GM08714 (cell line): ENCODE measurements around the gene ZMPSTE24.

Source experiments
- H3K4me3 ChIP-seq: fragments of 200-500 bp; sonication (Bioruptor generic); 2 replicates; pipeline ENCODE4 v1.5.1; 2014; ENCODE audit warnings: mild to moderate bottlenecking, low read length, inconsistent platforms
- ZNF274 ChIP-seq: IDR thresholded peaks from 2 replicates; pipeline ENCODE4 v1.6.1; 2012; ENCODE audit warnings: mild to moderate bottlenecking, low read depth, low read length

Gene ZMPSTE24

GRCh38 chr1:40272653-40273213, 14.7 kb downstream of the ZMPSTE24 start:
- H3K4me3 ChIP-seq: no peak overlapping the region
- no peak for TF ChIP-seq ZNF274

- no peak overlapping the region for H3K4me3 ChIP-seq
- no peak for TF ChIP-seq ZNF274
Measured at GRCh38 chr1:40273547-40274166, 15.6 kb downstream of the ZMPSTE24 start.

DNA sequence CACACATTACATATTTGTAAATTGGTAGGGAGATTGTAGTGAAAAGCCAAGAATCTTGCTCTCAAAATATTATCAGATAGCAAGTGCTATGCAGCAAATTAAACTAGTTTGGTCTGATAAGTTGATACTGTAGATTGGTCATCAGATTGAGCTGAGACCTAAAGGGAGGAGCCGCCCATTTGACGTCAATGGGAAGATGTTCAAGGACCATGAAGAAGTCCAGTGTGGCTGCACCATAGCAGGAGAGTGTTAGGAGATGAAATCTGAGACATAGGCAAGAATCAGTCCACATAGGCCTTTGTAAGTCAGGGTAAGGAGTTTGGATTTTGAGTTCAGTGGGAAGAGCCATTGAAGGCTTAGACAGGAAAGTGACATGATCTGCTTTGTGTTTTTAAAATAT, 16.3 kb downstream of the ZMPSTE24 start:
- TF ChIP-seq ZNF274: no peak
- H3K4me3 ChIP-seq: no peak overlapping the region

- no peak for TF ChIP-seq ZNF274
- H3K4me3 ChIP-seq: no peak overlapping the region
Measured at GRCh38 chr1:40276122-40276521, 18.1 kb downstream of the ZMPSTE24 start.

- H3K4me3 ChIP-seq: no peak overlapping the region
- TF ChIP-seq ZNF274: no peak
Measured at GRCh38 chr1:40281853-40282252, 23.8 kb downstream of the ZMPSTE24 start.

- no peak for TF ChIP-seq ZNF274
Measured at GRCh38 chr1:40291293-40291692, 33.3 kb downstream of the ZMPSTE24 start.

DNA sequence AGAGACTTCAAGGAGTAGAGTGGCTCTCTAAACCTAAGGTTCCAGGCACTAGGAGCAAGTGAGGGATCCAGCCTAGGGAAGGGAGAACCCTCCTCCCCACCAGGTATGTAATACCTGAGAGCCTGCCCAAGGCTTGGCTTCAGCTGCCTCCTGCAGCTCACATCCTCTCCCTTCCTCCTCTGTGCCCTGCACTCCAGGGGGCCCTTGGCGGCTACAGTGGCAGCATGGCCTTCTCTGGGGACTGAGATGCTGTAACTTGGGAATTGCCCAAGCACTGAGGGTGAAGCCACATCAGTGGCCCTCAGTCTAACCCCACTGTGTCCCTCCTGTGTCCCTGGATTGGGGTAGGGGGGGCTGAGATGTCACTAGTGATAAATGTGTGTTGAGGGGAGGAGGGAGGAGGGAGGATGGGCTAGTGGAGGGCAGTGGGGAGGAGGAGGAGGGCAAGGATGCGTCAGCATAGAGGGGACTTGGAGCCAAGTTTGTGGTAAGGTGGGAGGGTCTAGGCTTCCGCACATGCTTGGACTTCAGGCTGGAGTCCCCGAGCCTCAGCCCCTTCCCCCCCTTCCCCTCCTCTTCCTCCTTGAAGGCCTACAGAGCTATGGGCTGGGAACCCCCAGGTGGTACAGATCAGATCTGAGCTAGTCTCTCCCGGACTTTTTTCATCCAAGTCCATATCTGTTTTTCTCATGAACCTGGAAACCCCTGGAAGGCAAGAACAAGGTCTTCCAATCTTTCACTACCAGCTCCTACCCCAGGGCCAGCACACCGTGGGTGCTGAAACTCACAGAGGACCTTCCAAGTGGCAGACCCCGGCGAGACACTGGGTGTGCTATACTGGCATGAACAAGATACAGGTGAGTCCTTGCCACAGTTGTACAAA, 41.6 kb downstream of the ZMPSTE24 start:
- TF ChIP-seq ZNF274: no peak
- no peak overlapping the region for H3K4me3 ChIP-seq

More at GRCh38 chr1:40291293-40291692, 33.3 kb downstream of the ZMPSTE24 start:
- no peak overlapping the region for H3K4me3 ChIP-seq

DNA sequence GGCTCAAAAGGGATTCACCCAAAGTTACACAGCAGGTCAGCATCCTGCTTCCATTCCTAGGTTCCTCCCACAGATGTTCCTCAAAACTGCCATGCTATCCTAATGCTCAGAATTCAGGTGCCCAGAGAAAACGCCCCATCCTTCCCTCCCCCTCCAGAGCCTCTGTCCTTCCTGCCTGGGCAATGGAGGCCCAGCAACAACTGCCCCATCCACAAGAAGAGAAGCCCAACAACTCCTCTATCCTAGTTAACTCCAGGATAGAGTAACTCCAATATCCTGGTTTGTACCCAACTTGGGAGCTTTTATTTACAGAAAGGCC, 42.2 kb downstream of the ZMPSTE24 start:
- H3K4me3 ChIP-seq: no peak overlapping the region
- no peak for TF ChIP-seq ZNF274

- TF ChIP-seq ZNF274: no peak
- H3K4me3 ChIP-seq: no peak overlapping the region
Measured at GRCh38 chr1:40300651-40301050, 42.6 kb downstream of the ZMPSTE24 start.

DNA sequence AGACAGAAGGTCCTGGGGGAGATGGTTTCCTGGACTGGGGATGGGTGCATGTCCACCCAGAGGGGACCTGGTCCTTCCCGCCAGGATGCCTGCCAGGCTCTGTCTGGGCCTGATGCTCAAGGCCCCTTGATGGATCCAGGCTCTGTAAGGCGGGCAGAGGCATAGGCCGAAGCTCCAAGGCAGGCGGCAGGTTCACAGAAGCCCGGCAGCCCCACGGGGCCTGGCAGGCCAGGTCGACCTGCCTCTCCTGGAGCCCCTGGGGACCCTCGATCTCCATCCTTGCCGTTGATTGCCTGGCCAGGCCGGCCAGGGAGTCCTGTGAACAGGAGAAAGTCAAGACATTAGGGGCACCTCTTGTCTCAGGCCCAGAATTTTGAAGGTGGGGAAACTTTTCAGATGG, 43.0 kb downstream of the ZMPSTE24 start:
- TF ChIP-seq ZNF274: no peak
- no peak overlapping the region for H3K4me3 ChIP-seq

- no peak overlapping the region for H3K4me3 ChIP-seq
- no peak for TF ChIP-seq ZNF274
Measured at GRCh38 chr1:40301541-40302299, 43.7 kb downstream of the ZMPSTE24 start.

DNA sequence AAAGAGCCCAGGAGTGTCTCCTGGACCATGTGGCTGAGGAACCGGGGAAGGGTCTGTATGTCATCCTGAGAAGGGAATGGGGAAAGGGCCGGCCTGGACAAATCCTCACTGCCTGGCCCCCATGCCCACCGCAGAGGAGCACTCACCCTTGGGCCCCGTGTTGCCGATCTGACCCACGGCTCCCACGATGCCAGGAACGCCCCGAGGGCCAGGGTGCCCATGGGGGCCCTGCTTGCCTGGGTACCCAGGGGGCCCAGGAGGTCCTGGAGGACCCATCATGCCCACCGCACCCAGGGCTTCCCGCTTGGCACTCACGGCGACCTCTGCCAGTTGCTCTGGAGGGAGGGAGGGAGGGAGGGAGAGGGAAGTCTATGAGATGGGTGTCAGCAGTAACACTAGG, 44.4 kb downstream of the ZMPSTE24 start:
- no peak for TF ChIP-seq ZNF274
- H3K4me3 ChIP-seq: no peak overlapping the region

- H3K4me3 ChIP-seq: no peak overlapping the region
- no peak for TF ChIP-seq ZNF274
Measured at GRCh38 chr1:40303051-40303771, 45.2 kb downstream of the ZMPSTE24 start.

DNA sequence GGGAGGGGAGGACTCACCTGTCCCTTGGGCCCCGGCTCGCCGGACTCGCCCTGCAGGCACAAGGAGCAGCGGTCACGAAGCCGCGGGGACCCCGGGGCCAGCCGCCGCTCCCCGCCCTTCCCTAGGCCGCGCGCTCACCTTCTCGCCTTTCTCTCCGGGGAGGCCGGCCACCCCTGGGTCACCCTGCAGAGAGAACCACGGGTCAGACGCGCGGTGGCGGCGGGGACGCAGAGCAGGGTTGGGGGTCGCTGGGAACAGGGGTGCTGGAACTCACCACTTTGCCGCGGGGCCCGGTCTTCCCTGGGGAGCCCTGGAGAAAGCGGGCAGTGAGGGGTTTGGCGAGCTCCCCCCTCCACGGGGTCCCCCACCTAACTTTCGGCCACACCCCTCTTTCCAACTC, 45.8 kb downstream of the ZMPSTE24 start:
- H3K4me3 ChIP-seq: no peak overlapping the region
- TF ChIP-seq ZNF274: no peak
